Cerebellar nuclear complex (tissue), 1 donor: ENCODE measurements around the gene MINDY3.
"Not testable (repeated sequence)": the region's sequence is repeated elsewhere in the genome, so short reads cannot be mapped to it uniquely, and the experiment has no call there.

Experiments
- DNase-seq, 2 experiments: peaks; one replicate each; lab custom pipeline; 2025; lab: John Stamatoyannopoulos, UW

MINDY3 gene

GRCh38 chr10:15859906-15860691 is at the start of gene MINDY3:
MINDY3 (minus strand) TSS chr10:15860507; CDS start chr10:15860299, 208 bp downstream.
- peak in 1 of 2 experiments; percentile 65 for DNase-seq

GRCh38 chr10:15901889-15902288 is 41.6 kb upstream of the MINDY3 start:
- DNase-seq: no peak

- no peak for DNase-seq
These were observed 37.7 kb upstream of the MINDY3 start for GRCh38 chr10:15898046-15898445.

- no peak for DNase-seq
These were observed 37.0 kb upstream of the MINDY3 start for GRCh38 chr10:15897287-15897686.

GRCh38 chr10:15896654-15897053 is 36.3 kb upstream of the MINDY3 start:
- no peak for DNase-seq

GRCh38 chr10:15884447-15884846 is 24.1 kb upstream of the MINDY3 start:
- DNase-seq: no peak

- no peak for DNase-seq
These were observed 21.2 kb upstream of the MINDY3 start for GRCh38 chr10:15881542-15881941.

GRCh38 chr10:15879663-15880062 is 19.4 kb upstream of the MINDY3 start:
- no peak for DNase-seq

GRCh38 chr10:15879058-15879457 is 18.8 kb upstream of the MINDY3 start:
- no peak for DNase-seq

- no peak for DNase-seq
These were observed 17.7 kb upstream of the MINDY3 start for GRCh38 chr10:15877836-15878576.

- DNase-seq: not testable (repeated sequence)
These were observed 16.0 kb upstream of the MINDY3 start for GRCh38 chr10:15876274-15876673.

GRCh38 chr10:15872645-15873044 is 12.3 kb upstream of the MINDY3 start:
- DNase-seq: not testable (repeated sequence)

- DNase-seq: no peak
These were observed 11.5 kb upstream of the MINDY3 start for GRCh38 chr10:15871823-15872222.

GRCh38 chr10:15869935-15870334 is 9.6 kb upstream of the MINDY3 start:
- no peak for DNase-seq

- DNase-seq: no peak
These were observed 7.7 kb upstream of the MINDY3 start for GRCh38 chr10:15868006-15868405.

GRCh38 chr10:15865304-15865703 is 5.0 kb upstream of the MINDY3 start:
- no peak for DNase-seq

- no peak for DNase-seq
These were observed 4.1 kb upstream of the MINDY3 start for GRCh38 chr10:15864419-15864818.

- DNase-seq: no peak
These were observed 3.4 kb upstream of the MINDY3 start for GRCh38 chr10:15863733-15864132.

GRCh38 chr10:15863323-15863722 is 3.0 kb upstream of the MINDY3 start:
- DNase-seq: no peak

GRCh38 chr10:15860692-15861201 is 440 bp upstream of the MINDY3 start:
- DNase-seq: no peak

GRCh38 chr10:15859509-15859905 is 800 bp downstream of the MINDY3 start:
- no peak for DNase-seq

- no peak for DNase-seq
These were observed 1.4 kb downstream of the MINDY3 start for GRCh38 chr10:15858861-15859281.

- no peak for DNase-seq
These were observed 3.2 kb downstream of the MINDY3 start for GRCh38 chr10:15857107-15857575.
